CD4-positive, alpha-beta T cell treated with Interleukin-17A for 1 hour (primary cell): ENCODE data around the gene PPL.

ENCODE experiments used
- DNase-seq: peaks from one replicate; pipeline ENCODE4 v3.0.0-alpha.2; 2020

The PPL gene

DNA sequence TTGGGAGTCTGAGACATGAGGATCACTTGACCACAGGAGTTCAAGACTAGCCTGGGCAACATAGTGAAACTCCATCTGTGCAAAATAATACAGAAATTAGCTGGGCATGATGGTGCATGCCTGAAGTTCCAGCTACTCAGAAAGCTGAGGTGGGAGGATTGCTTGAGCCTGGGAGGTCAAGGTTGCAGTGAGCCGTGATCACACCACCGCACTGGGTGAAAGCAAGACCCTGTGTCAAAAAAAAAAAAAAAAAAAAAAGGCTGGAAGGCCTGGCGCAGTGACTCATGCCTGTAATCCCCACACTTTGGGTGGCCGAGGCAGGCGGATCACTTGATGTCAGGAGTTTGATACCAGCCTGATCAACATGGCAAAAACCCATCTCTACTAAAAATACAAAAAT lies 81.6 kb downstream of the PPL start:
- DNase-seq: no peak

GRCh38 chr16:4852221-4852872 lies 84.6 kb downstream of the PPL start:
- no peak for DNase-seq

DNA sequence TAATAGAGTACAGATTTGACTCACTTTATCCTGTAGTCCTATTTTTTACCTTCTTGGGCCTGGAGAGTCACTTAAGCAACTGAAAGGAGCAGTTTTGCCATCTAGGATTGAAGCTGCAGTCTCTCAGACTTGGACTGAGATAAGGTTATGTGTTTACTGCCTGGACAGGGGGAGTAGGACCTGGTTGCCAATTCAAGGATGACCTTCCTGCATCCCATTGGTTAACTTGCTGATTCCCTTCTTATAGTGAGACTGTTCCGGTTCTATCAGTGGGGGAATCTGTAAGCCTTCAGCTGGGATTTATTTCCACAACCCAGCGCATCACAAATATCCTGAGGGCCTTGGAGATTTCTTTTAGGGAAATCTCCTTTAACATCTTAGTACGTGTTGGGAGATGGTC lies 86.7 kb downstream of the PPL start:
- no peak for DNase-seq

GRCh38 chr16:4847774-4848587 lies 89.0 kb downstream of the PPL start:
- peak; percentile 31 for DNase-seq

- peak; percentile 98 for DNase-seq
These were observed 89.8 kb downstream of the PPL start, which contains the start of the genes GLYR1 and UBN1 for GRCh38 chr16:4846901-4847773. TSS of gene GLYR1 (minus strand) at chr16:4847288. CDS start at chr16:4847265, 23 bp downstream. TSS of gene UBN1 (plus strand) at chr16:4847481. CDS start at chr16:4852918, 5,437 bp downstream.

DNA sequence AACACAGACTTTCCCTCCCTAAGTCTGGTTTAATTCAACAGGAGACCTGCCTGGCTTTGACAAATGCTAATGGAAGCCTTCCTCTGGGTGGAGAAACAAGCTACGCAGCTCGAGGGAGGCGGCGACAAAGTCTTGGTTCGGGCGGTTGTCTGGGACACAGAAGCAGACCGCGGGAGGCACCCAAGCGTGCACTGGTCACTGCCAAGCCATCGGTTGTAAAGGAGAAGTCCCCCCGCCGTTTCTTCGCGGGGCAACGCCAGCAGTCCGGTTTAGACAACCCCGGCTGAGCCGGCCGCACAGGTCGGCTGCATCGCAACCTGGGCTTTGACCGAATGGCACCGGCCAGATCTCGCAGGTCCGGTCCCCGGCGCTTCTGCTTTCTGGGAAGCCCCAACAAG lies 90.4 kb downstream of the PPL start:
- DNase-seq: peak; percentile 39

DNA sequence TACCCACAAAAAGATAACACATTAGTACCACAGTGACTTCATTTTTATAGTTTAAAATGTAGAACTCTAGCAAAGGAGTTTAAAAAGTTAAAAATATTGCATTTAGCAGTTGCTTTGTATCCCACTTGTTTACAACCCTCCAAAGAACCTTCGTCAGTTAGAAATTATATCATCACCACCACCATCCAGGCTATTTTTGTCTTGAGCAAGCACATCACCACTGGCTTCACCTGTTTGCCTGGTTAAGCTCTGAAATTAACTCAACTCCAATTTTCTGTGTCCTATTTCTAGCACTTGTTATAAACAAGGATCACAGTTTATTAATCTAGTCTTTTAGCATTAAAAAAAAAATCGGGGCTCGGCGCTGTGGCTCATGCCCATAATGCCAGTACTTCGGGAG lies 96.0 kb downstream of the PPL start:
- no peak for DNase-seq

DNA sequence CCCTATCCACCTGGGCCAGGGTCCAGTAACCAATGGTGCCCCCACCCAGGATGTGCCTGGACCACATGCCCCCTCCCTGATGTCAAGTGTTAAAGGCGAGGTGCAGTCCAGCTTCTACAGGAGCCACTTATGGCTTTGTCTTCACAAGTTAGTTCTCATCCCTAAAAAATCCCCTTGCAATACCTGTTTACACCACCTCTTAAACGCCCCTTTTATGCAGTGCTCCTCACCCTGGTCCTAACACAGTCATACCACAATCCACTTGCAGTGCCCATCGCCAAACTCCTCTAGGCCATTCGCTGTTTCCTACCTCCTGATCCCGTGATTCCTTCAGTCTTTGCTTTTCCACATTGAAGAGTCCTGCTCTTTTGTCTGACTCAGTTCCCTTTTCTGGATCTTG lies 97.0 kb downstream of the PPL start:
- no peak for DNase-seq

DNA sequence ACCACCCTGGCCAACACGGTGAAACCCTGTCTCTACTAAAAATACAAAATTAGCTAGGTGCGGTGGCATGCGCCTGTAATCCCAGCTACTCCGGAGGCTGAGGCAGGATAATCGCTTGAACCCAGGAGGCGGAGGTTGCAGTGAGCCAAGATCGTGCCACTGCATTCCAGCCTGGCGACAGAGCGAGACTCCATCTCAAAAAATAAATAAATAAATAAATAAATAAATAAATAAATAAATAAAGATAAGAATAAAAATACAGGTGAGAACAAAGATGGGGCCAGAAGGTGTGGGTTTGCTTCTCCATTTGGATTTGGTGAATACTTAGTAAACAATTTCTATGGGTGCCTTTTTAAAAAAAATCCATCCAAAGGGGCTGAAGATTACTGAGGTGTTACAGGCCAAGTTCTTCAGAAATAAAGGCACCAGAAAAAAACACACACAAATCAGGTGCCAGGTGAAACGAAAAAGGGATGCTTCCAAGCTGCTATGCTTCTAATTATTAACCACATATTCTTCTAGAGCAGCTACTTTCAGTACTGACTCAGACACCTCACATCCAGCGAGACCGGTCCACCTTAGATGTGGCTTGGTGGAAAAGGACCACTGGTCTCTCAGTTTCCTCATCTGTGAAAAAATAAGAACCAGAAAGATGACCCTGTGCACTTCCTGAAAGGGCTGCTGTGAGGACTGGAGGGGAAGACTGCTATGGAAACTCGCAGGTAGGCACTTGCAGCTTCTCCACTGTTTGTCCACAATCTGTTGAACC lies 99.0 kb downstream of the PPL start:
- no peak for DNase-seq

- DNase-seq: no peak
These were observed 100.2 kb downstream of the PPL start for GRCh38 chr16:4836727-4837126.

DNA sequence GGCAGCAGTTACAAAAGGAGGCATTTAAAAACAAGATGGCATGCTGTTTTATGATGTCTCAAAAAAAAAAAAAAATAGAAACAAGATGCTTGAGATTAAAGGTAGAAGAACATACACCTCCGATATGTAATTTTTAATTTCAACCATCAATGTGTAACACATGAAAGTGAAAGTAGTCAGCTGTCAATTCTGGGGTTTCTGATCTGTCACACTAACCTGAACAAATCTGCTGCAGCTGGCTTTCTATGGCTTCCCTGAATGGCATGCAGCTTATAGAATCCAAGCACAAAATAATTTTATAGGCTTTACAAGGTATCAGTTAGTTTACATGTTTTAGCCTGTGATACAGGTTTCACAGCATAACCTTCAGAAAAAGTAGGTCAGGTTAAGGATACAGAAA lies 103.4 kb downstream of the PPL start:
- DNase-seq: no peak

- DNase-seq: no peak
These were observed 104.1 kb downstream of the PPL start for GRCh38 chr16:4832698-4833343.
